H1 (cell line): ENCODE measurements around the gene MRE11. TPM values are rescaled to one million over a fixed set of nuclear protein-coding genes. Genes with fewer than 3 reads are reported as not detected.

Experiments used
- CTCF ChIA-PET: fragments of 300-600 bp; sonication (Branson Sonifier 250); formaldehyde crosslinking; loops from one replicate; lab custom pipeline; 2021; ENCODE audit not compliant: partially characterized antibody; lab: Charles Lee
- POLR2A ChIA-PET: fragments of 300-600 bp; sonication (Branson Sonifier 250); formaldehyde crosslinking; loops from one replicate; lab custom pipeline; 2021; ENCODE audit warnings: inconsistent platforms; ENCODE audit not compliant: partially characterized antibody; lab: Charles Lee
- DNase-seq, 2 experiments: peaks; one replicate each; pipeline versions ENCODE4 v3.0.0 to v3.0.0-alpha.2; 2010 to 2022; ENCODE audit warnings: low spot score in 2 of 2, low read depth in 1 of 2, mixed read lengths in 1 of 2
- FAIRE-seq: peaks from 2 replicates; lab custom pipeline; 2011; peaks lifted over from hg19 to GRCh38; lab: Jason Lieb, UNC
- H2AFZ ChIP-seq: 2 replicates; pipeline ENCODE4 v1.8.1; 2012; ENCODE audit warnings: low read length, inconsistent platforms
- H2AK5ac ChIP-seq: 2 replicates; pipeline ENCODE4 v1.6.1; 2013; ENCODE audit warnings: low read depth, low read length
- H2BK120ac ChIP-seq: replicated peaks from 2 replicates; pipeline ENCODE3; 2013; ENCODE audit warnings: low read depth, low read length, inconsistent platforms
- H2BK12ac ChIP-seq: 2 replicates; pipeline ENCODE4 v1.6.1; 2013; ENCODE audit warnings: low read depth, low read length
- H2BK15ac ChIP-seq: 2 replicates; pipeline ENCODE4 v1.6.1; 2013; ENCODE audit warnings: low read length
- H2BK20ac ChIP-seq: 2 replicates; pipeline ENCODE4 v1.6.1; 2013; ENCODE audit warnings: low read length
- H2BK5ac ChIP-seq: 2 replicates; pipeline ENCODE4 v1.6.1; 2013; ENCODE audit warnings: low read depth, low read length
- H3K14ac ChIP-seq: 2 replicates; pipeline ENCODE4 v1.6.1; 2013; ENCODE audit warnings: inconsistent platforms; ENCODE audit not compliant: insufficient read length
- H3K18ac ChIP-seq: 2 replicates; pipeline ENCODE4 v1.6.1; 2013; ENCODE audit warnings: low read length; ENCODE audit errors: extremely low read depth
- H3K23ac ChIP-seq: 2 replicates; pipeline ENCODE4 v1.6.1; 2013; ENCODE audit warnings: inconsistent platforms; ENCODE audit not compliant: insufficient read length
- H3K23me2 ChIP-seq: 2 replicates; pipeline ENCODE4 v1.6.1; 2013; ENCODE audit warnings: low read depth, low read length
- H3K27ac ChIP-seq: 2 replicates; pipeline ENCODE4 v1.6.1; 2011; ENCODE audit warnings: low read depth, low read length, inconsistent platforms
- H3K27me3 ChIP-seq, 4 experiments: replicated peaks in 1 of 4; 1 replicate in 1 of 4; 2 replicates in 3 of 4; pipeline versions ENCODE4 v1.6.1 to v1.8.1; 2011 to 2013; ENCODE audit warnings: low read length in 3 of 4, mild to moderate bottlenecking in 3 of 4, inconsistent platforms in 2 of 4, mixed read lengths in 2 of 4, moderate library complexity in 1 of 4; ENCODE audit not compliant: control insufficient read depth in 3 of 4, insufficient read depth in 3 of 4; ENCODE audit errors: extremely low read depth in 1 of 4
- H3K36me3 ChIP-seq, 4 experiments: 2 replicates each; pipeline versions ENCODE4 v1.6.1 to v1.8.1; 2011 to 2013; ENCODE audit warnings: mild to moderate bottlenecking in 4 of 4, low read length in 3 of 4, moderate library complexity in 2 of 4, control low read depth in 1 of 4, inconsistent platforms in 1 of 4; ENCODE audit not compliant: insufficient read depth in 4 of 4, control insufficient read depth in 2 of 4
- H3K4ac ChIP-seq: replicated peaks from 2 replicates; pipeline ENCODE3; 2013; ENCODE audit warnings: low read length, low read depth, mixed read lengths, inconsistent platforms; ENCODE audit not compliant: insufficient read length
- H3K4me1 ChIP-seq, 4 experiments: replicated peaks in 1 of 4; 1 replicate in 1 of 4; 2 replicates in 3 of 4; pipeline versions ENCODE4 v1.6.1 to v1.8.1; 2011 to 2013; ENCODE audit warnings: low read length in 3 of 4, inconsistent platforms in 2 of 4, mixed read lengths in 1 of 4; ENCODE audit not compliant: insufficient read depth in 4 of 4, control insufficient read depth in 3 of 4
- H3K4me2 ChIP-seq, 2 experiments: 2 replicates each; pipeline versions ENCODE4 v1.6.1 to v1.8.1; 2011 to 2013; ENCODE audit warnings: low read depth in 2 of 2, low read length in 2 of 2, control low read depth in 1 of 2, inconsistent platforms in 1 of 2, mild to moderate bottlenecking in 1 of 2; ENCODE audit not compliant: insufficient read depth in 1 of 2
- H3K4me3 ChIP-seq, 4 experiments: fragments of 200-600, 300-600 bp in 1 of 4; sonication (generic), shearing (Covaris generic), sonication (Bioruptor Twin) in 1 of 4; 2 replicates each; pipeline versions ENCODE4 v1.5.1 to v1.8.1; 2011 to 2016; ENCODE audit warnings: low read length in 4 of 4, low read depth in 3 of 4, control low read depth in 2 of 4, inconsistent platforms in 2 of 4, mild to moderate bottlenecking in 2 of 4, mixed read lengths in 1 of 4, moderate library complexity in 1 of 4; ENCODE audit not compliant: insufficient read depth in 2 of 4; ENCODE audit errors: extremely low read depth in 1 of 4
- H3K56ac ChIP-seq: replicated peaks from 2 replicates; pipeline ENCODE3; 2013; ENCODE audit warnings: low read depth, mild to moderate bottlenecking, mixed read lengths, low read length, inconsistent platforms; ENCODE audit not compliant: insufficient read length
- H3K79me1 ChIP-seq: 2 replicates; pipeline ENCODE4 v1.6.1; 2013; ENCODE audit warnings: low read depth, low read length, control low read depth
- H3K79me2 ChIP-seq, 2 experiments: 2 replicates each; pipeline versions ENCODE4 v1.6.1 to v1.8.1; 2012 to 2013; ENCODE audit warnings: low read length in 2 of 2, mild to moderate bottlenecking in 2 of 2, inconsistent platforms in 1 of 2; ENCODE audit not compliant: insufficient read depth in 2 of 2, control insufficient read depth in 1 of 2
- H3K9ac ChIP-seq, 4 experiments: replicated peaks in 1 of 4; 1 replicate in 1 of 4; 2 replicates in 3 of 4; pipeline versions ENCODE4 v1.6.1 to v1.8.1; 2011 to 2013; ENCODE audit warnings: low read depth in 3 of 4, low read length in 3 of 4, control low read depth in 2 of 4, mild to moderate bottlenecking in 2 of 4, moderate library complexity in 2 of 4, inconsistent platforms in 1 of 4; ENCODE audit errors: extremely low read depth in 1 of 4
- H3K9me3 ChIP-seq, 2 experiments: 2 replicates each; pipeline versions ENCODE4 v1.6.1 to v1.8.1; 2012 to 2013; ENCODE audit warnings: mild to moderate bottlenecking in 2 of 2, moderate library complexity in 2 of 2, control low read depth in 1 of 2, inconsistent platforms in 1 of 2, low read depth in 1 of 2, low read length in 1 of 2, mixed read lengths in 1 of 2; ENCODE audit not compliant: insufficient read depth in 2 of 2
- H4K20me1 ChIP-seq, 2 experiments: replicated peaks in 1 of 2; 2 replicates each; pipeline versions ENCODE3 to v1.8.1; 2011 to 2013; ENCODE audit warnings: inconsistent platforms in 2 of 2, low read length in 2 of 2, mild to moderate bottlenecking in 1 of 2; ENCODE audit not compliant: insufficient read depth in 2 of 2, control insufficient read depth in 1 of 2
- H4K5ac ChIP-seq: 2 replicates; pipeline ENCODE4 v1.6.1; 2013; ENCODE audit warnings: low read length, low read depth, mixed read lengths, inconsistent platforms; ENCODE audit not compliant: insufficient read length
- H4K8ac ChIP-seq: 2 replicates; pipeline ENCODE4 v1.8.0; 2013; ENCODE audit warnings: mild to moderate bottlenecking, moderate library complexity, low read length, inconsistent platforms; ENCODE audit not compliant: insufficient read depth; ENCODE audit errors: extremely low read depth
- H4K91ac ChIP-seq: replicated peaks from 2 replicates; pipeline ENCODE3; 2013; ENCODE audit warnings: low read length, mixed read lengths, inconsistent platforms; ENCODE audit not compliant: insufficient read length
- ASH2L ChIP-seq: fragments of 200-600, 300-600 bp; sonication (generic); IDR thresholded peaks from one replicate; pipeline ENCODE4 v1.7.1; 2017; ENCODE audit warnings: low read length
- BCL11A ChIP-seq, 2 experiments: IDR thresholded peaks; one replicate each; pipeline ENCODE4 v1.6.1; 2011; ENCODE audit warnings: low read depth in 2 of 2, low read length in 2 of 2, mild to moderate bottlenecking in 2 of 2
- EP300 ChIP-seq, 2 experiments: IDR thresholded peaks; 1 replicate in 1 of 2; 2 replicates in 1 of 2; pipeline ENCODE4 v1.6.1; 2011 to 2012; ENCODE audit warnings: low read depth in 2 of 2, low read length in 2 of 2, mild to moderate bottlenecking in 2 of 2, borderline replicate concordance in 1 of 2, inconsistent platforms in 1 of 2, moderate library complexity in 1 of 2
- HDAC6 ChIP-seq: IDR thresholded peaks from one replicate; pipeline ENCODE4 v1.7.1; 2012; ENCODE audit warnings: low read depth, mild to moderate bottlenecking, inconsistent platforms, low read length, moderate library complexity
- NANOG ChIP-seq: IDR thresholded peaks from 2 replicates; pipeline ENCODE4 v1.6.1; 2011; ENCODE audit warnings: low read length, low read depth, mild to moderate bottlenecking, inconsistent platforms; ENCODE audit not compliant: insufficient read depth, poor library complexity, severe bottlenecking
- POLR2A ChIP-seq, 2 experiments: IDR thresholded peaks; 1 replicate in 1 of 2; 2 replicates in 1 of 2; pipeline ENCODE4 v1.6.1; 2011; ENCODE audit warnings: low read depth in 2 of 2, low read length in 2 of 2, mild to moderate bottlenecking in 2 of 2; ENCODE audit errors: control extremely low read depth in 1 of 2
- POU5F1 ChIP-seq: IDR thresholded peaks from 2 replicates; pipeline ENCODE4 v1.6.1; 2011; ENCODE audit warnings: low read depth, mild to moderate bottlenecking, low read length, moderate library complexity
- TCF12 ChIP-seq: IDR thresholded peaks from 2 replicates; pipeline ENCODE4 v1.6.1; 2011; ENCODE audit warnings: low read depth, mild to moderate bottlenecking, low read length
- TEAD4 ChIP-seq: IDR thresholded peaks from 2 replicates; pipeline ENCODE4 v1.6.1; 2012; ENCODE audit warnings: low read depth, low read length, inconsistent platforms, mixed read lengths
- WGBS, 2 experiments: shearing (Covaris generic) in 1 of 2; methylation state at CpG; one replicate each; pipeline versions ENCODE4 v1.1.6 to v1.1.7; 2013 to 2015; ENCODE audit warnings: low lambda C conversion rate in 2 of 2, mixed read lengths in 2 of 2, inconsistent platforms in 1 of 2, low coverage in 1 of 2, missing lambda C conversion rate in 1 of 2; ENCODE audit not compliant: insufficient replicate concordance in 2 of 2, insufficient coverage in 1 of 2, insufficient read length in 1 of 2; ENCODE audit errors: extremely low coverage in 1 of 2, missing lambda C conversion rate in 1 of 2; 5-methylcytosine and 5-hydroxymethylcytosine counted together
- polyA plus RNA-seq, 7 experiments: library from polyadenylated mRNA; depleted of rRNA in 3 of 7; stranded (reverse) in 5 of 7; unstranded in 2 of 7; fragments of >200 nt in 5 of 7; fragments of 200-250 nt in 2 of 7; gene quantifications; 1 replicate in 5 of 7; 2 replicates in 1 of 7; 4 replicates in 1 of 7; pipeline versions ENCODE4 v1.2.1 to v1.2.3, GENCODE V29; 2011 to 2013; ENCODE audit warnings: missing spikeins in 2 of 7, mixed read lengths in 2 of 7
- total RNA-seq: library from RNA; stranded (reverse); fragmentation: NEBNext Ultra II Directional; extraction: Animal tissue kit (Norgen Biotek cat#: 25700); gene quantifications from 2 replicates; pipeline ENCODE4 v1.2.1, GENCODE V29; 2021
- TF ChIP-seq, protein P1 (sequence below): IDR thresholded peaks from 2 replicates; pipeline ENCODE4 v1.6.1; 2012; ENCODE audit warnings: inconsistent platforms

The MRE11 gene
- total and polyA plus RNA-seq, 2 of the 8 experiments (the other 6 are each of a cell fraction or from before 2014, with no cell fraction given), result 7.2 to 43.4 TPM

DNA sequence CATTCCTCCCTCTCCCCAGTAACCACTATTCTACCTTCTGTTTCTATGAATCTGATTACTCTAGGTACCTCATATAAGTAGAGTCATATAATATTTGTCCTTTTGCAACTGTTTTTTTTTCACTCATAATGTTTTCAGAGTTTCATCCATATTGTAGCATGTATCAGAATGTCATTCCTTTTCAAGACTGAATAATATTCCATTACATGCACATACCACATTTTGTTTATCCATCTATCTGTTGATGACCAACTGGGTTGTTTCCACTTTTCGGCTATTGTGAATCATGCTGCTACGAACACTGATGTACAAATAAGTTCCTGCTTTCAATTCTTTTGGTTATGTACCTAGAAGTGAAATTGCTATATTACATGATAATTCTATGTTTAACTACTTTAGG is 40.7 kb downstream of the MRE11 start:
- Histone ChIP-seq H2BK15ac (no peak overlapping the region), H3K23me2 (no peaks in the 10 kb centered on the region; the same call in 1 of the 2 replicates), H3K4me3 (no peak overlapping the region), H3K4me2 (no peak overlapping the region), H3K4me1 (no peaks in the 10 kb centered on the region), H2BK12ac (no peak overlapping the region), H3K14ac (no peak overlapping the region), H3K18ac (no peak overlapping the region), H2AK5ac (no peak overlapping the region), H3K27ac (no peak overlapping the region), H2BK120ac (no peak overlapping the region), H3K79me2 (no peaks in the 10 kb centered on the region), H3K9me3 (no peaks in the 10 kb centered on the region), H3K23ac (no peak overlapping the region), H4K20me1 (peaks cover 0 to 1% of the 10 kb centered on the region in 2 experiments), H3K56ac (no peak overlapping the region), H2AFZ (no peak overlapping the region), H3K4ac (no peak overlapping the region), H3K36me3 (peaks cover 0 to 31% (median 0%) of the 10 kb centered on the region in 4 experiments; a peak in 3 of 8 replicates), H4K5ac (no peak overlapping the region), H2BK20ac (no peak overlapping the region), H4K91ac (no peak overlapping the region), H4K8ac (no peak overlapping the region), H3K9ac (no peak overlapping the region), H2BK5ac (no peak overlapping the region), H3K79me1 (no peaks in the 10 kb centered on the region), H3K27me3 (no peaks in the 10 kb centered on the region)
- FAIRE-seq (no peak), DNase-seq (no peak)
- ChIA-PET CTCF (interaction anchor here (2.0 kb wide), 1 partner anchor 558 kb away, joined by 4 read pairs; no protein-coding TSS in a partner anchor), POLR2A (no interaction called here)
- WGBS, 2 experiments, result 95% methylated on average over 2 of the region's 2 CpGs; no CpG with 5 or more reads in 1 of the 2 experiments
- no peak for TF ChIP-seq POU5F1
- no peak for TF ChIP-seq HDAC6
- TF ChIP-seq ASH2L, result no peak
- no peak for TF ChIP-seq TEAD4
- no peak for TF ChIP-seq NANOG
- TF ChIP-seq, protein P1, sequence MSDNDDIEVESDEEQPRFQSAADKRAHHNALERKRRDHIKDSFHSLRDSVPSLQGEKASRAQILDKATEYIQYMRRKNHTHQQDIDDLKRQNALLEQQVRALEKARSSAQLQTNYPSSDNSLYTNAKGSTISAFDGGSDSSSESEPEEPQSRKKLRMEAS, result no peak
- no peak for TF ChIP-seq TCF12
- TF ChIP-seq POLR2A (IDR thresholded peaks at IDR 0.05; ENCODE audit: control extremely low read depth in 1 of 2, low read depth in 2 of 2, low read length in 2 of 2), result no peak
- TF ChIP-seq EP300 (IDR thresholded peaks at IDR 0.05; ENCODE audit: borderline replicate concordance in 1 of 2, low read depth in 2 of 2, low read length in 2 of 2), result no peak
- no peak for TF ChIP-seq BCL11A (IDR thresholded peaks at IDR 0.05; ENCODE audit: low read depth in 2 of 2, low read length in 2 of 2)
